Measurements from ENCODE around the gene BPHL. TPM values are rescaled to one million over a fixed set of nuclear protein-coding genes. Genes with fewer than 3 reads are reported as not detected.

BPHL gene
- total RNA-seq, 1 experiment from 2014 or later = 48.7 TPM

- Histone ChIP-seq H3K18ac (ENCODE audit: insufficient read length, low read depth, low read length) (no peak overlapping the region), H3K27me3 (ENCODE audit: insufficient read depth, low read length) (no peaks in the 10 kb centered on the region), H3K4ac (ENCODE audit: low read depth, low read length) (no peak overlapping the region), H2AK5ac (ENCODE audit: insufficient read length, low read length) (no peak overlapping the region), H4K8ac (replicated peaks; ENCODE audit: insufficient read length, low read depth, low read length) (no peak overlapping the region), H4K20me1 (ENCODE audit: control insufficient read depth, insufficient read depth, insufficient read length) (no peaks in the 10 kb centered on the region), H3K4me1 (ENCODE audit: insufficient read depth, low read length) (no peaks in the 10 kb centered on the region), H3K14ac (ENCODE audit: insufficient read depth, low read length) (no peak overlapping the region; the same call in 1 of the 2 replicates), H4K5ac (ENCODE audit: insufficient read length, low read depth, low read length) (no peak overlapping the region), H3K23ac (ENCODE audit: insufficient read length, low read depth, low read length) (no peak overlapping the region), H2BK15ac (ENCODE audit: low read depth, low read length) (no peak overlapping the region), H3K56ac (ENCODE audit: insufficient read length, low read depth, low read length) (no peak overlapping the region), H3K9me3 (ENCODE audit: control insufficient read depth, low read depth, low read length) (no peaks in the 10 kb centered on the region), H2AFZ (ENCODE audit: low read length) (no peak overlapping the region), H2BK12ac (ENCODE audit: insufficient read length, low read depth, low read length) (no peak overlapping the region), H3K23me2 (ENCODE audit: insufficient read length, low read depth, low read length, poor library complexity, severe bottlenecking) (no peaks in the 10 kb centered on the region), H3K79me2 (ENCODE audit: insufficient read depth, low read length) (no peaks in the 10 kb centered on the region; the same call in 1 of the 2 replicates), H3T11ph (ENCODE audit: low read length) (no peak overlapping the region), H2BK5ac (ENCODE audit: insufficient read length, low read length) (no peak overlapping the region), H3K9ac (ENCODE audit: extremely low read depth, insufficient read length, low read length) (no peak overlapping the region), H3K4me2 (ENCODE audit: insufficient read depth, insufficient read length, low read length) (no peak overlapping the region), H3K27ac (ENCODE audit: insufficient read length, low read depth, low read length) (peak overlapping the region; percentile 55), H2BK120ac (ENCODE audit: low read depth, low read length, poor library complexity, severe bottlenecking) (no peak overlapping the region), H3K79me1 (ENCODE audit: insufficient read depth, low read depth, low read length, poor library complexity, severe bottlenecking) (no peaks in the 10 kb centered on the region), H4K91ac (ENCODE audit: insufficient read length, low read depth, low read length) (no peak overlapping the region), H2BK20ac (ENCODE audit: low read depth, low read length, poor library complexity, severe bottlenecking) (no peak overlapping the region)
- no CpG with 5 or more reads among the region's 9 CpGs for WGBS (ENCODE audit: extremely low coverage, insufficient read length, low lambda C conversion rate)
- H3K4me1 Mint-ChIP-seq = peaks cover 9 to 14% of the 10 kb centered on the region in 2 experiments
- peak overlapping the region in 1 of 3 experiments; percentile 44; a peak in 1 of 7 replicates for H3K27ac Mint-ChIP-seq
- H3K9me3 Mint-ChIP-seq = no peaks in the 10 kb centered on the region
- H3K27me3 Mint-ChIP-seq (ENCODE audit: low read depth) = no peaks in the 10 kb centered on the region
- peaks cover 4 to 26% (median 6%) of the 10 kb centered on the region in 3 experiments; a peak in 6 of 7 replicates for H3K36me3 Mint-ChIP-seq (ENCODE audit: insufficient read depth in 1 of 3, low read depth in 3 of 3)
- no peak overlapping the region; a peak in 1 of 5 replicates for H3K4me3 Mint-ChIP-seq
- no peak for DNase-seq
- TF ChIP-seq CTCF (conservative IDR thresholded peaks at IDR 0.05) = no peak
These were observed 4.3 kb downstream of the BPHL start for GRCh38 chr6:3122823-3123182.

Measured in H9 (cell line).